ENCODE data around the gene ZFAND3. TPM values are rescaled to one million over a fixed set of nuclear protein-coding genes. Genes with fewer than 3 reads are reported as not detected.

Gene ZFAND3
- polyA plus RNA-seq, 3 donors = 11.5 to 21.1 (median 11.7) TPM

DNA sequence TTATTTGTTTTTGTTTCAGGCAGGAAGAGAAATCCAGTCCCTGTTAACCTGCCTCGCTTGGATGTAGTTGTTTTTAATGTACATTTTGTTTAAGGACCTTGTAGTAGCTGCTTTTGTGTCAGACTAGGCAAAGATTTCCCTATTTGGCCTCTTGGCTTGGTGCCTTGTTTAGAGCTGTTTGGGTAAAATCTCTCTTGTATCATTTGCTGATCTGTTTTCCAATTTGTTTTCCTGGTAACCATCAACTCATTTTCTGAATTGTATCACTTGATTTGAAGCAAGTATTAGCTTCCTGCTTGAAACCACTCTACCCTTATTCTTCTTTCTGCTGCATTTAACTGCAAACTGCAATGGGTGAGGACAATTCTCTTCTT lies 160.7 kb downstream of the ZFAND3 start:
- Mint-ChIP-seq H3K4me1 (peaks cover 35% of the 10 kb centered on the region), H3K27ac (peak overlapping the region in 1 of 7 donors; percentile 58), H3K9me3 (peaks cover 0 to 13% (median 6%) of the 10 kb centered on the region in 7 donors), H3K4me3 (no peak overlapping the region), H3K36me3 (peaks cover 0 to 10% of the 10 kb centered on the region in 2 donors), H3K27me3 (ENCODE audit: low read depth in 3 of 3) (peaks cover 0 to 1% (median 0%) of the 10 kb centered on the region in 3 donors)
- no peaks in the 10 kb centered on the region for H3K36me3 ChIP-seq (replicated peaks in 1 of 2; ENCODE audit: control insufficient read depth in 1 of 2, insufficient read depth in 2 of 2, low read length in 2 of 2)
- H2AFZ ChIP-seq (ENCODE audit: insufficient read depth, low read depth, low read length, poor library complexity, severe bottlenecking) = no peak overlapping the region
- H3K4me2 ChIP-seq (replicated peaks; ENCODE audit: extremely low read depth, low read length, poor library complexity, severe bottlenecking) = no peak overlapping the region
- H3K4me3 ChIP-seq (replicated peaks in 1 of 3; ENCODE audit: low read depth in 2 of 3, low read length in 3 of 3) = no peak overlapping the region
- WGBS (ENCODE audit: insufficient coverage) = no CpG with 5 or more reads among the region's 1 CpG
- peak overlapping the region in 1 of 2 donors; percentile 26 for H3K27ac ChIP-seq (ENCODE audit: low read depth in 1 of 2, low read length in 2 of 2)
- no peak overlapping the region for H3K9ac ChIP-seq (ENCODE audit: insufficient read depth, low read length, poor library complexity, severe bottlenecking)
- intact Hi-C loops (cut with micrococcal nuclease) = no loop called here
- H4K20me1 ChIP-seq (ENCODE audit: insufficient read depth, low read length) = peaks cover 100% of the 10 kb centered on the region
- no peaks in the 10 kb centered on the region for H3K27me3 ChIP-seq (ENCODE audit: control insufficient read depth in 2 of 2, insufficient read depth in 2 of 2, low read length in 2 of 2)
- DNase-seq = no peak
- no peaks in the 10 kb centered on the region for H3K4me1 ChIP-seq (ENCODE audit: control insufficient read depth in 1 of 2, insufficient read depth in 2 of 2, low read length in 2 of 2)
- TF ChIP-seq, protein P1, sequence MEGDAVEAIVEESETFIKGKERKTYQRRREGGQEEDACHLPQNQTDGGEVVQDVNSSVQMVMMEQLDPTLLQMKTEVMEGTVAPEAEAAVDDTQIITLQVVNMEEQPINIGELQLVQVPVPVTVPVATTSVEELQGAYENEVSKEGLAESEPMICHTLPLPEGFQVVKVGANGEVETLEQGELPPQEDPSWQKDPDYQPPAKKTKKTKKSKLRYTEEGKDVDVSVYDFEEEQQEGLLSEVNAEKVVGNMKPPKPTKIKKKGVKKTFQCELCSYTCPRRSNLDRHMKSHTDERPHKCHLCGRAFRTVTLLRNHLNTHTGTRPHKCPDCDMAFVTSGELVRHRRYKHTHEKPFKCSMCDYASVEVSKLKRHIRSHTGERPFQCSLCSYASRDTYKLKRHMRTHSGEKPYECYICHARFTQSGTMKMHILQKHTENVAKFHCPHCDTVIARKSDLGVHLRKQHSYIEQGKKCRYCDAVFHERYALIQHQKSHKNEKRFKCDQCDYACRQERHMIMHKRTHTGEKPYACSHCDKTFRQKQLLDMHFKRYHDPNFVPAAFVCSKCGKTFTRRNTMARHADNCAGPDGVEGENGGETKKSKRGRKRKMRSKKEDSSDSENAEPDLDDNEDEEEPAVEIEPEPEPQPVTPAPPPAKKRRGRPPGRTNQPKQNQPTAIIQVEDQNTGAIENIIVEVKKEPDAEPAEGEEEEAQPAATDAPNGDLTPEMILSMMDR (IDR thresholded peaks at IDR 0.05) = no peak
- peaks cover 96% of the 10 kb centered on the region for H3K79me2 ChIP-seq (ENCODE audit: insufficient read depth, low read length)
- H3K9me3 ChIP-seq (replicated peaks in 1 of 2; ENCODE audit: control insufficient read depth in 1 of 2, insufficient read depth in 1 of 2, low read length in 2 of 2) = peaks cover 7% of the 10 kb centered on the region in 2 donors

DNA sequence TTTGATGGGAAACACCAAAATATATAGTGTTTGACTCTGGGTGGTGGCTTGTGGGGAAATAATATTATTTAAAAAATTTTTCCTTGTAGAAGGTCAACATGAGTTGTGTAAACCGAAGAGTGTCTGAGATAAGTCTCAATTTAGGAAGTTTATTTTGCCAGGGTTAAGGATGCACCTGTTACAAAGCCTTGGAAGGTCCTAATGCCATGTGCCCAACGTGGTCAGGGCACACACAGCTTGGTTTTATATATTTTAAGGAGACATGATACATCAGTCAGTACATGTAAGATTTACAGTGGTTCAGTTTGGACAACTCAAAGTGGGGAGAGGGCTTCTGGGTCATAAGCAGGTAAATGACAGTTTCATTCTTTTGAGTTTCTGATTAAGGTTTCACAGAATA lies 162.1 kb downstream of the ZFAND3 start:
- H3K36me3 ChIP-seq (replicated peaks in 1 of 2; ENCODE audit: control insufficient read depth in 1 of 2, insufficient read depth in 2 of 2, low read length in 2 of 2) = no peaks in the 10 kb centered on the region
- H3K4me1 Mint-ChIP-seq = peaks cover 35% of the 10 kb centered on the region
- H3K9ac ChIP-seq (ENCODE audit: insufficient read depth, low read length, poor library complexity, severe bottlenecking) = no peak overlapping the region

More for the DNA sequence above, 162.1 kb downstream of the ZFAND3 start:
- 33% methylated on average over 1 of the region's 2 CpGs for WGBS (ENCODE audit: insufficient coverage)
- no peaks in the 10 kb centered on the region for H3K4me1 ChIP-seq (ENCODE audit: control insufficient read depth in 1 of 2, insufficient read depth in 2 of 2, low read length in 2 of 2)
- no peak overlapping the region for H3K4me3 Mint-ChIP-seq
- no peak overlapping the region for H3K4me2 ChIP-seq (replicated peaks; ENCODE audit: extremely low read depth, low read length, poor library complexity, severe bottlenecking)
- peak overlapping the region in 4 of 7 donors; percentile 8 to 69 (median 48) for H3K27ac Mint-ChIP-seq
- peaks cover 0 to under 1% (median 0%) of the 10 kb centered on the region in 3 donors for H3K27me3 Mint-ChIP-seq (ENCODE audit: low read depth in 3 of 3)
- TF ChIP-seq, protein P1 (IDR thresholded peaks at IDR 0.05) = no peak
- H3K27ac ChIP-seq (ENCODE audit: low read depth in 1 of 2, low read length in 2 of 2) = no peak overlapping the region
- H3K9me3 Mint-ChIP-seq = peaks cover 0 to 2% (median under 1%) of the 10 kb centered on the region in 7 donors
- no peaks in the 10 kb centered on the region for H3K27me3 ChIP-seq (ENCODE audit: control insufficient read depth in 2 of 2, insufficient read depth in 2 of 2, low read length in 2 of 2)
- peaks cover 0 to 4% of the 10 kb centered on the region in 2 donors for H3K36me3 Mint-ChIP-seq
- DNase-seq = no peak
- peaks cover 96% of the 10 kb centered on the region for H3K79me2 ChIP-seq (ENCODE audit: insufficient read depth, low read length)
- H4K20me1 ChIP-seq (ENCODE audit: insufficient read depth, low read length) = peaks cover 100% of the 10 kb centered on the region
- intact Hi-C loops (cut with micrococcal nuclease) = no loop called here
- peaks cover 0 to under 1% of the 10 kb centered on the region in 2 donors for H3K9me3 ChIP-seq (replicated peaks in 1 of 2; ENCODE audit: control insufficient read depth in 1 of 2, insufficient read depth in 1 of 2, low read length in 2 of 2)
- H2AFZ ChIP-seq (ENCODE audit: insufficient read depth, low read depth, low read length, poor library complexity, severe bottlenecking) = no peak overlapping the region
- H3K4me3 ChIP-seq (replicated peaks in 1 of 3; ENCODE audit: low read depth in 2 of 3, low read length in 3 of 3) = no peak overlapping the region

All from CD14-positive monocyte (primary cell).